Astrocyte (in vitro differentiated cells and primary cell): ENCODE data around the gene P2RY8.

ENCODE experiments used
- EZH2 ChIP-seq: IDR thresholded peaks from 2 replicates; pipeline ENCODE4 v1.6.1; 2012; ENCODE audit warnings: mild to moderate bottlenecking, low read length, inconsistent platforms; ENCODE audit not compliant: insufficient read depth
- TF ChIP-seq, protein P1 (sequence below): IDR thresholded peaks from 2 replicates; pipeline ENCODE4 v1.5.1; 2011; ENCODE audit warnings: low read depth, mild to moderate bottlenecking, inconsistent platforms, low read length, moderate library complexity; ENCODE audit not compliant: insufficient read depth

DNA sequence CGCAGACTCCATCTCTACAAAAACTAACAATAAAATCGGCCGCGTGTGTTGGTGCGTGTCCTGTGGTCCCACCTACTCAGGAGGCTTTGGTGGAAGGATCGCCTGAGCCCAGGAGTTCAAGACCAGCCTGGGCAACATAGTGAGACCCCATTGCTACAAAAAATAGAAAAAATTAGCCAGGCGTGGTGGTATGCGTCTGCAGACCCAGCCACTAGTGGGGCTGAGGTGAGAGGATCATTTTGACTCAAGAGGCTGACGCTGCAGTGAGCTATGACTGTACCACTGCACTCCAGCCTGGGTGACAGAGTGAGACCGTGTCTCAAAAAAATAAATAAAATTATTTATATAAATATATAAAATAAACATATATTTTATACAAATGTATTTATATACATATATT, 106.5 kb downstream of the P2RY8 start:
- TF ChIP-seq, protein P1, sequence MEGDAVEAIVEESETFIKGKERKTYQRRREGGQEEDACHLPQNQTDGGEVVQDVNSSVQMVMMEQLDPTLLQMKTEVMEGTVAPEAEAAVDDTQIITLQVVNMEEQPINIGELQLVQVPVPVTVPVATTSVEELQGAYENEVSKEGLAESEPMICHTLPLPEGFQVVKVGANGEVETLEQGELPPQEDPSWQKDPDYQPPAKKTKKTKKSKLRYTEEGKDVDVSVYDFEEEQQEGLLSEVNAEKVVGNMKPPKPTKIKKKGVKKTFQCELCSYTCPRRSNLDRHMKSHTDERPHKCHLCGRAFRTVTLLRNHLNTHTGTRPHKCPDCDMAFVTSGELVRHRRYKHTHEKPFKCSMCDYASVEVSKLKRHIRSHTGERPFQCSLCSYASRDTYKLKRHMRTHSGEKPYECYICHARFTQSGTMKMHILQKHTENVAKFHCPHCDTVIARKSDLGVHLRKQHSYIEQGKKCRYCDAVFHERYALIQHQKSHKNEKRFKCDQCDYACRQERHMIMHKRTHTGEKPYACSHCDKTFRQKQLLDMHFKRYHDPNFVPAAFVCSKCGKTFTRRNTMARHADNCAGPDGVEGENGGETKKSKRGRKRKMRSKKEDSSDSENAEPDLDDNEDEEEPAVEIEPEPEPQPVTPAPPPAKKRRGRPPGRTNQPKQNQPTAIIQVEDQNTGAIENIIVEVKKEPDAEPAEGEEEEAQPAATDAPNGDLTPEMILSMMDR = no peak
- no peak for TF ChIP-seq EZH2
